HepG2 (cell line): ENCODE results near the gene PRADC1. TPM values are rescaled to one million over a fixed set of nuclear protein-coding genes. Genes with fewer than 3 reads are reported as not detected.

Source experiments
- ATF3 ChIP-seq: sonication (generic); formaldehyde crosslinking; IDR thresholded peaks from 2 replicates; pipeline ENCODE4 v1.4.0; 2020; ENCODE audit warnings: missing genetic modification reagents
- BRD4 ChIP-seq: sonication (generic); formaldehyde crosslinking; IDR thresholded peaks from 2 replicates; pipeline ENCODE4 v1.4.0; 2020; ENCODE audit warnings: missing genetic modification reagents
- CBX5 ChIP-seq: sonication (generic); formaldehyde crosslinking; IDR thresholded peaks from 2 replicates; pipeline ENCODE4 v1.4.0; 2020; ENCODE audit warnings: missing genetic modification reagents, borderline replicate concordance
- CREM ChIP-seq, 2 experiments: sonication (generic) in 1 of 2; formaldehyde crosslinking in 1 of 2; IDR thresholded peaks; 2 replicates each; pipeline versions ENCODE4 v1.4.0 to v1.6.1; 2016 to 2020; ENCODE audit warnings: antibody characterized with exemption in 1 of 2, mild to moderate bottlenecking in 1 of 2, missing genetic modification reagents in 1 of 2
- FIP1L1 ChIP-seq: fragments of 200-400 bp; formaldehyde crosslinking; IDR thresholded peaks from 2 replicates; pipeline ENCODE4 v1.6.1; 2018; ENCODE audit warnings: low read depth, mild to moderate bottlenecking, low read length, moderate library complexity, borderline replicate concordance; ENCODE audit not compliant: insufficient read depth
- FOXK2 ChIP-seq: fragments of 450-650 bp; IDR thresholded peaks from 2 replicates; pipeline ENCODE4 v1.6.1; 2016
- GFI1 ChIP-seq: sonication (generic); formaldehyde crosslinking; IDR thresholded peaks from 2 replicates; pipeline ENCODE4 v1.5.0; 2020; ENCODE audit warnings: missing genetic modification reagents, mild to moderate bottlenecking, borderline replicate concordance
- IRF9 ChIP-seq: sonication (generic); formaldehyde crosslinking; IDR thresholded peaks from 2 replicates; pipeline ENCODE4 v1.8.0; 2022; ENCODE audit warnings: missing genetic modification reagents, mild to moderate bottlenecking, borderline replicate concordance
- KDM5A ChIP-seq: fragments of 200-600 bp; sonication (generic); IDR thresholded peaks from 2 replicates; pipeline ENCODE4 v1.7.0; 2018; ENCODE audit warnings: antibody characterized with exemption, mild to moderate bottlenecking, low read length, borderline replicate concordance
- KLF12 ChIP-seq: sonication (generic); formaldehyde crosslinking; IDR thresholded peaks from 2 replicates; pipeline ENCODE4 v1.4.0; 2020; ENCODE audit warnings: missing genetic modification reagents, borderline replicate concordance
- MAX ChIP-seq: IDR thresholded peaks from 2 replicates; pipeline ENCODE4 v1.6.1; 2012; ENCODE audit warnings: inconsistent platforms
- MAZ ChIP-seq, 2 experiments: sonication (generic) in 1 of 2; formaldehyde crosslinking in 1 of 2; IDR thresholded peaks; 2 replicates each; pipeline versions ENCODE4 v1.5.0 to v1.6.1; 2012 to 2020; ENCODE audit warnings: low read depth in 2 of 2, mild to moderate bottlenecking in 2 of 2, borderline replicate concordance in 1 of 2, improper control_type of control experiment in 1 of 2, low read length in 1 of 2, missing genetic modification reagents in 1 of 2, moderate library complexity in 1 of 2
- MBD4 ChIP-seq: IDR thresholded peaks from 2 replicates; pipeline ENCODE4 v1.6.1; 2012; ENCODE audit warnings: low read length, inconsistent platforms, borderline replicate concordance
- MNT ChIP-seq: fragments of 450-650 bp; IDR thresholded peaks from 2 replicates; pipeline ENCODE4 v1.6.1; 2016
- RFX3 ChIP-seq: IDR thresholded peaks from 2 replicates; pipeline ENCODE4 v1.6.1; 2016; ENCODE audit warnings: missing biosample characterization, missing genetic modification reagents
- TGIF2 ChIP-seq: IDR thresholded peaks from 2 replicates; pipeline ENCODE4 v1.6.1; 2016; ENCODE audit warnings: control low read depth, missing compliant biosample characterization
- ZNF644 ChIP-seq: IDR thresholded peaks from 2 replicates; pipeline ENCODE4 v1.6.1; 2016; ENCODE audit warnings: low read depth
- ZNF670 ChIP-seq: sonication (generic); formaldehyde crosslinking; IDR thresholded peaks from 2 replicates; pipeline ENCODE4 v1.8.0; 2022; ENCODE audit warnings: mild to moderate bottlenecking, missing genetic modification reagents, borderline replicate concordance
- ZZZ3 ChIP-seq: sonication (generic); formaldehyde crosslinking; IDR thresholded peaks from 2 replicates; pipeline ENCODE4 v1.4.0; 2020; ENCODE audit warnings: missing genetic modification reagents, mild to moderate bottlenecking, borderline replicate concordance
- polyA plus RNA-seq, 8 experiments: library from polyadenylated mRNA; depleted of rRNA in 3 of 8; stranded (reverse) in 7 of 8; unstranded in 1 of 8; fragments of >200 nt; fragmentation: Illumina TruSeq in 4 of 8; extraction: Trizol in 4 of 8; gene quantifications; 2 replicates each; pipeline versions ENCODE4 v1.2.1 to v1.2.3, GENCODE V29; 2011 to 2016; ENCODE audit warnings: low read depth in 4 of 8, missing spikeins in 1 of 8, mixed read lengths in 1 of 8; ENCODE audit not compliant: insufficient read depth in 1 of 8
- total RNA-seq, 5 experiments: library from RNA; depleted of rRNA; stranded (reverse); fragments of >200 nt; fragmentation: Illumina TruSeq; extraction: Trizol; gene quantifications; 2 replicates each; pipeline ENCODE4 v1.2.3, GENCODE V29; 2016; ENCODE audit warnings: low read depth in 1 of 5
- TF ChIP-seq, protein P1 (sequence below): sonication (generic); IDR thresholded peaks from 2 replicates; pipeline ENCODE4 v1.6.1; 2016; ENCODE audit warnings: low read depth, borderline replicate concordance
- TF ChIP-seq, protein P2 (sequence below): sonication (generic); formaldehyde crosslinking; IDR thresholded peaks from 2 replicates; pipeline ENCODE4 v1.4.0; 2020; ENCODE audit warnings: missing genetic modification reagents, mild to moderate bottlenecking, borderline replicate concordance
- TF ChIP-seq, protein P3 (sequence below): sonication (generic); formaldehyde crosslinking; IDR thresholded peaks from 2 replicates; pipeline ENCODE4 v1.8.1; 2023; ENCODE audit warnings: mild to moderate bottlenecking, missing genetic modification reagents, borderline replicate concordance

The PRADC1 gene
- total and polyA plus RNA-seq, 2 of the 13 experiments (the other 11 are each of a cell fraction or from before 2014, with no cell fraction given) = 12.1 to 37.2 TPM

DNA sequence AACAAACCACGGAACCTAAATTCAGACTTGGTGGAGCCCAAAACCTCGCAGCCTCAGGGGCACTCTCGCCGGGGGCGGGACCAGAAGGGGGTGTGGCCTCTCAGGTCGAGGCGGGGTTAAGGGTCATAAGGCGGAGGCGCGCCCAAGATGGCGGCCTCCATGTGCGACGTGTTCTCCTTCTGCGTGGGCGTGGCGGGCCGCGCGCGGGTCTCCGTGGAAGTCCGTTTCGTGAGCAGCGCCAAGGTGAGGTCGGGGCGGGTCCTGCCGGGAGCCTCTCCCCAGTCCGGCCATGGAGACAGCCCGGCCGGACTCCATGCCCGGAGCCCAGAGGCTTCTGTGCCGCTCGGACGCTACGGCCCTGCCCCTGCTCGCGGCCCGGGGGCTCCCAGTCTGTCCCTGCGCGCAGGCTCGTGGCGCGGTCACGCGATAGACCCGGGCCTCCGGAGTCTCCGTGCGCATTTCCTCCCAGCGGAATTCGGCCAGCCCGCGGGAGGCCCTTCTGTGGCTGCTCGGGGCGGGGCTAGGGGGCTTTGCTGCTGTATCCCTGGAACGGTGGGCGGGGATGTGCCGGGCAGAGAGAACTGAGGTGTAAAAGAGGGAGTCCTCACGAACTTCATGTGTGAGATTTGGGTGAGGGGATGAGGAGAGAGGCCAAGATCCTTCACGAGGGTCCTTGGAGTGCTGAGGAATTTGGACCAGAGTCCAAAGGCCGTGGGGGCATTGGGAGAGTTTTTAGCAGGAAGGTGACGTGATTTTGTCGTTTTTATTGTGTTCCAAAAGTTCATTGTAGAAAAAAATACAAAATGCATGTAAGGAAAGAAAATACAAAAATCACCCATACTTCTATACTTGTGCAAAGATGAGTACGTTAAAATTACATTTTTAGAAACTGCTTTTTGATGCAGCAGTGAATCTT, 18.7 kb downstream of the PRADC1 start, which contains the start of gene SMYD5 (continued):
- TF ChIP-seq FIP1L1 (no peak), KLF12 (CRISPR knock-in tag) (peak; percentile 92; the same call in 1 of the 2 replicates), KDM5A (peak; percentile 82; the same call in 1 of the 2 replicates), ZZZ3 (CRISPR knock-in tag) (peak; percentile 51; the same call in 1 of the 2 replicates), CREM (IDR thresholded peaks at IDR 0.05) (no peak), CREM (CRISPR knock-in tag; IDR thresholded peaks at IDR 0.05) (no peak), TGIF2 (CRISPR knock-in tag) (peak; percentile 72), RFX3 (CRISPR knock-in tag) (no peak), MAX (peak; percentile 99), IRF9 (no peak; the same call in 1 of the 2 replicates), ATF3 (no peak), CBX5 (CRISPR knock-in tag) (no peak), BRD4 (CRISPR knock-in tag) (peak; percentile 92), MNT (peak; percentile 59), FOXK2 (no peak), ZNF670 (CRISPR knock-in tag) (peak; percentile 51), MAZ (IDR thresholded peaks at IDR 0.05; ENCODE audit: borderline replicate concordance, low read depth, low read length) (0 out of 2 replicates have a peak, but pooled peaks have one; percentile 76), MAZ (CRISPR knock-in tag; IDR thresholded peaks at IDR 0.05; ENCODE audit: low read depth) (no peak; the same call in none of the 2 replicates), MBD4 (no peak), GFI1 (CRISPR knock-in tag) (no peak; the same call in 1 of the 2 replicates), ZNF644 (CRISPR knock-in tag) (no peak)
- TF ChIP-seq, protein P1, sequence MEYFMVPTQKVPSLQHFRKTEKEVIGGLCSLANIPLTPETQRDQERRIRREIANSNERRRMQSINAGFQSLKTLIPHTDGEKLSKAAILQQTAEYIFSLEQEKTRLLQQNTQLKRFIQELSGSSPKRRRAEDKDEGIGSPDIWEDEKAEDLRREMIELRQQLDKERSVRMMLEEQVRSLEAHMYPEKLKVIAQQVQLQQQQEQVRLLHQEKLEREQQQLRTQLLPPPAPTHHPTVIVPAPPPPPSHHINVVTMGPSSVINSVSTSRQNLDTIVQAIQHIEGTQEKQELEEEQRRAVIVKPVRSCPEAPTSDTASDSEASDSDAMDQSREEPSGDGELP = peak; percentile 36; the same call in 1 of the 2 replicates
- TF ChIP-seq, protein P2, sequence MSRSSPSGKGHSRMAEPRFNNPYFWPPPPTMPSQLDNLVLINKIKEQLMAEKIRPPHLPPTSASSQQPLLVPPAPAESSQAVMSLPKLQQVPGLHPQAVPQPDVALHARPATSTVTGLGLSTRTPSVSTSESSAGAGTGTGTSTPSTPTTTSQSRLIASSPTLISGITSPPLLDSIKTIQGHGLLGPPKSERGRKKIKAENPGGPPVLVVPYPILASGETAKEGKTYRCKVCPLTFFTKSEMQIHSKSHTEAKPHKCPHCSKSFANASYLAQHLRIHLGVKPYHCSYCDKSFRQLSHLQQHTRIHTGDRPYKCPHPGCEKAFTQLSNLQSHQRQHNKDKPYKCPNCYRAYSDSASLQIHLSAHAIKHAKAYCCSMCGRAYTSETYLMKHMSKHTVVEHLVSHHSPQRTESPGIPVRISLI = 0 out of 2 replicates have a peak, but pooled peaks have one; percentile 45
- TF ChIP-seq, protein P3, sequence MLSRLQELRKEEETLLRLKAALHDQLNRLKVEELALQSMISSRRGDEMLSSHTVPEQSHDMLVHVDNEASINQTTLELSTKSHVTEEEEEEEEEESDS = no peak; the same call in 1 of the 2 replicates
